Brain microvascular endothelial cell (primary cell): ENCODE measurements around the gene PLD4.

Experiments used
- DNase-seq: peaks from one replicate; pipeline ENCODE4 v3.0.0-alpha.2; 2020
- H3K27ac ChIP-seq: fragments of 250-450 bp; sonication (Bioruptor Pico); 2 replicates; pipeline ENCODE4 v1.5.1; 2020; ENCODE audit warnings: mild to moderate bottlenecking, moderate library complexity
- H3K27me3 ChIP-seq: fragments of 250-450 bp; sonication (Bioruptor Pico); replicated peaks from 2 replicates; pipeline ENCODE4 v1.5.1; 2020; ENCODE audit warnings: mild to moderate bottlenecking
- H3K36me3 ChIP-seq: fragments of 250-450 bp; sonication (Bioruptor Pico); replicated peaks from 2 replicates; pipeline ENCODE4 v1.5.1; 2020; ENCODE audit warnings: mild to moderate bottlenecking
- H3K4me3 ChIP-seq: 2 replicates; pipeline ENCODE4 v1.5.1; 2011; ENCODE audit warnings: low read depth, mild to moderate bottlenecking, control low read depth, low read length, moderate library complexity
- CTCF ChIP-seq: IDR thresholded peaks from 2 replicates; pipeline ENCODE4 v1.5.1; 2011; ENCODE audit warnings: low read depth, mild to moderate bottlenecking, moderate library complexity, low read length, control low read depth, inconsistent platforms; ENCODE audit errors: missing control alignments
- in situ Hi-C: cut with HindIII; loops from 2 replicates; pipeline ENCODE4 v1.10.0; 2017; ENCODE audit warnings: low sequenced_read_pairs, low pct_ligation_motif_present

Gene PLD4

GRCh38 chr14:104975481-104976197 lies 51.0 kb downstream of the PLD4 start:
- no peaks in the 10 kb centered on the region for H3K27me3 ChIP-seq
- no peak for DNase-seq
- TF ChIP-seq CTCF: peak; percentile 28
- H3K27ac ChIP-seq: no peak overlapping the region
- H3K4me3 ChIP-seq: no peak overlapping the region
- in situ Hi-C loops: no loop called here
- H3K36me3 ChIP-seq: no peaks in the 10 kb centered on the region

GRCh38 chr14:104976198-104977007 lies 51.7 kb downstream of the PLD4 start:
- no peak overlapping the region for H3K4me3 ChIP-seq
- DNase-seq: peak; percentile 65
- no peaks in the 10 kb centered on the region for H3K27me3 ChIP-seq
- in situ Hi-C loops: no loop called here
- H3K27ac ChIP-seq: no peak overlapping the region
- TF ChIP-seq CTCF: peak; percentile 95
- no peaks in the 10 kb centered on the region for H3K36me3 ChIP-seq

GRCh38 chr14:104977008-104977680 lies 52.5 kb downstream of the PLD4 start:
- DNase-seq: no peak
- H3K27me3 ChIP-seq: no peaks in the 10 kb centered on the region
- TF ChIP-seq CTCF: no peak
- peak overlapping the region; percentile 48 for H3K4me3 ChIP-seq
- no peak overlapping the region for H3K27ac ChIP-seq
- in situ Hi-C loops: no loop called here
- H3K36me3 ChIP-seq: no peaks in the 10 kb centered on the region

GRCh38 chr14:104977681-104978653 lies 53.3 kb downstream of the PLD4 start, which contains the start of gene AHNAK2:
Gene AHNAK2 (minus strand): TSS chr14:104978374. CDS start chr14:104978237, 137 bp downstream.
- in situ Hi-C loops: no loop called here
- Histone ChIP-seq H3K27me3 (no peaks in the 10 kb centered on the region), H3K36me3 (no peaks in the 10 kb centered on the region), H3K4me3 (peak within 1 kb of the TSS; percentile 48), H3K27ac (no peak within 1 kb of the TSS)
- DNase-seq: peak; percentile 38
- no peak for TF ChIP-seq CTCF
